Left lung (tissue), 10 donors: ENCODE results near the gene RAF1. TPM values are rescaled to one million over a fixed set of nuclear protein-coding genes. Genes with fewer than 3 reads are reported as not detected.

Experiments
- ATAC-seq: fragments of 200-7000 bp; cut with Tn5 transposase; one replicate; pipeline ENCODE4 v1.9.1; 2020; ENCODE audit warnings: moderate library complexity
- DNase-seq, 4 donors: peaks; one replicate each; pipeline ENCODE4 v3.0.0-alpha.2; 2013 to 2020
- H3K27ac ChIP-seq, 2 donors: fragments of 200-600 bp; sonication (generic) in 1 of 2; one replicate each; pipeline versions ENCODE4 v1.5.0 to v1.8.0; 2020 to 2021
- H3K27me3 ChIP-seq, 2 donors: fragments of 200-600 bp; sonication (generic) in 1 of 2; one replicate each; pipeline versions ENCODE4 v1.5.0 to v1.8.0; 2020 to 2021
- H3K36me3 ChIP-seq, 2 donors: fragments of 200-600 bp; sonication (generic) in 1 of 2; one replicate each; pipeline versions ENCODE4 v1.5.0 to v1.8.0; 2020 to 2021
- H3K4me1 ChIP-seq, 2 donors: fragments of 200-600 bp; one replicate each; pipeline ENCODE4 v1.8.0; 2021
- H3K4me3 ChIP-seq, 2 donors: fragments of 200-600 bp; sonication (generic) in 1 of 2; one replicate each; pipeline versions ENCODE4 v1.5.0 to v1.8.0; 2020 to 2021; ENCODE audit warnings: mild to moderate bottlenecking in 1 of 2
- H3K9me3 ChIP-seq, 2 donors: fragments of 200-600 bp; sonication (generic) in 1 of 2; one replicate each; pipeline versions ENCODE4 v1.5.0 to v1.8.0; 2020 to 2021
- intact Hi-C, 2 donors: fragments of 100-400 bp; cut with DNase I; formaldehyde crosslinking; loops; one replicate each; pipeline versions ENCODE4 v1.11.2 to v1.14.2; 2022
- polyA plus RNA-seq, 6 donors: library from polyadenylated mRNA; unstranded; fragments of 120-200 nt; gene quantifications; one replicate each; pipeline ENCODE4 v1.2.1, GENCODE V29; 2013; ENCODE audit not compliant: insufficient read length in 6 of 6
- total RNA-seq, 2 donors: library from RNA; stranded (reverse); fragmentation: NEBNext Ultra II Directional; extraction: Animal tissue kit (Norgen Biotek cat#: 25700); gene quantifications; one replicate each; pipeline ENCODE4 v1.2.1, GENCODE V29; 2021
- TF ChIP-seq, protein P1 (sequence below), 2 donors: fragments of 200-600 bp; sonication (generic) in 1 of 2; IDR thresholded peaks; one replicate each; pipeline versions ENCODE4 v1.5.0 to v1.8.0; 2021; ENCODE audit warnings: antibody characterized with exemption in 2 of 2
- donor health status: DM: no; HTN: yes; CAD: no.
- donor health status: DM: no; HTN: no; CAD: no.

Gene RAF1
- total and polyA plus RNA-seq, 8 donors, result 75.8 to 147 (median 128) TPM

DNA sequence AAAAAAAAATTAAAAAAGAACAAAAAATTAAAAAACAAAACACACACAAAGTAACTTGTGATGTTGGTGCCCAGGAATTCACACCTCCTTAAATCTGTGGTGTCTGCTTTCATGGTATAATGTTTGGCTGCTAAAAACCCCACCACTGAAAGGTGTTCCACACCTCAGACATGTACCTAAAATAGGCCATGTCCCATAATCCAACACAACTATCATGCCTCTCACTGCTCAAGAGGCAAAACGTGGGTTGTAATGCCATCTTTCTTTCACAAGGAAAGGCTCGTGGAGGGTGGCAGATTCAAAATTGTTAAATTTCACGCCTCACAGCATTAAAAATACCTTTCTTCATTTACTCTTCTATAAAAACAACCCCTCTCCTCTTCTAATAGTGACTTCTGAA lies 77.5 kb downstream of the RAF1 start:
- H3K36me3 ChIP-seq, result peaks cover 0 to 100% of the 10 kb centered on the region in 2 donors
- H3K27ac ChIP-seq, result no peak overlapping the region
- no peak for DNase-seq
- H3K4me3 ChIP-seq, result no peak overlapping the region
- intact Hi-C loops, result no loop called here
- TF ChIP-seq, protein P1, sequence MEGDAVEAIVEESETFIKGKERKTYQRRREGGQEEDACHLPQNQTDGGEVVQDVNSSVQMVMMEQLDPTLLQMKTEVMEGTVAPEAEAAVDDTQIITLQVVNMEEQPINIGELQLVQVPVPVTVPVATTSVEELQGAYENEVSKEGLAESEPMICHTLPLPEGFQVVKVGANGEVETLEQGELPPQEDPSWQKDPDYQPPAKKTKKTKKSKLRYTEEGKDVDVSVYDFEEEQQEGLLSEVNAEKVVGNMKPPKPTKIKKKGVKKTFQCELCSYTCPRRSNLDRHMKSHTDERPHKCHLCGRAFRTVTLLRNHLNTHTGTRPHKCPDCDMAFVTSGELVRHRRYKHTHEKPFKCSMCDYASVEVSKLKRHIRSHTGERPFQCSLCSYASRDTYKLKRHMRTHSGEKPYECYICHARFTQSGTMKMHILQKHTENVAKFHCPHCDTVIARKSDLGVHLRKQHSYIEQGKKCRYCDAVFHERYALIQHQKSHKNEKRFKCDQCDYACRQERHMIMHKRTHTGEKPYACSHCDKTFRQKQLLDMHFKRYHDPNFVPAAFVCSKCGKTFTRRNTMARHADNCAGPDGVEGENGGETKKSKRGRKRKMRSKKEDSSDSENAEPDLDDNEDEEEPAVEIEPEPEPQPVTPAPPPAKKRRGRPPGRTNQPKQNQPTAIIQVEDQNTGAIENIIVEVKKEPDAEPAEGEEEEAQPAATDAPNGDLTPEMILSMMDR (IDR thresholded peaks at IDR 0.05), result no peak
- peaks cover 5 to 12% of the 10 kb centered on the region in 2 donors for H3K4me1 ChIP-seq
- no peak for ATAC-seq
- H3K9me3 ChIP-seq, result no peaks in the 10 kb centered on the region
- no peaks in the 10 kb centered on the region for H3K27me3 ChIP-seq

DNA sequence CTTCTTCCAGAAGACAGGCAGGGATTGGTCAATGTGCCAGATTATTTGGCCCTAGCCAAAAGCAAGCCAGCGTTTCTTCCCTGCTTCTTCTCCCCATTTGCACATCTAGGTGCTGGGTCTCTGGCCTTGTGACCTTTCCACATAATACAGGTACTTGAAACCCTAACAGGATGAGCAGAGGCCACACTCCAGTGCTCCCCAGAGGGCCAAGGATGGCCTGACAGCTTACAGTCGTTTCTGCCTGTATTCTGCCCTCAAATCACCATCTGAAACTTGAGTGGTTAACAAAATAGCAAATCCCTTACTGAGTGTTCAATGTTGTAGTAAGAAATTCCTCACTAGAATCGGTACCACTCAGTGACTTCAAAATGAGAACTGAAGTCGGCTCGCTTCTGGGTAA lies 77.9 kb downstream of the RAF1 start:
- no peak for ATAC-seq
- peaks cover 5 to 11% of the 10 kb centered on the region in 2 donors for H3K4me1 ChIP-seq
- H3K27me3 ChIP-seq, result no peaks in the 10 kb centered on the region
- no peak for DNase-seq
- no peak overlapping the region for H3K27ac ChIP-seq
- no peaks in the 10 kb centered on the region for H3K9me3 ChIP-seq
- H3K36me3 ChIP-seq, result peaks cover 0 to 100% of the 10 kb centered on the region in 2 donors
- TF ChIP-seq, protein P1 (IDR thresholded peaks at IDR 0.05), result no peak
- intact Hi-C loops, result no loop called here
- no peak overlapping the region for H3K4me3 ChIP-seq

DNA sequence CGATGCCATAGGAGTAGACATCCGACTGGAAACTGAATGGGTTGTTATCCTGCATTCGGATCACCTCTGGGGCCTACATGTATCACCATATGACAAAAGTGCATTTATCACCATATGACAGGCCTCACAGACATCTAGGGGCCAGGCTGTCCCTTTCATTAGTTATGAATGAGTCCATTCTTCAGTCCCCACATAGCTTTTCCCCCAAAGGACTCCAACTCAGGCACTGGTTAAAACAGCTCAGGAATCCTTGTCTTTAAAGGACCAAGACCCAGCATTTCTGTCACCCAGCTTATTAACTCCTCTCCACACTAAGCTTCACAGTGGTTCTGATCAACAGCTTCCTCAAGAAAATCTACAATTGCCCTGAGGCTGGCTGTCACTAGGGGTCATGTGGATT lies 78.7 kb downstream of the RAF1 start:
- no peak for ATAC-seq
- Histone ChIP-seq H3K9me3 (no peaks in the 10 kb centered on the region), H3K27ac (no peak overlapping the region), H3K4me3 (no peak overlapping the region), H3K36me3 (peaks cover 0 to 100% of the 10 kb centered on the region in 2 donors), H3K27me3 (no peaks in the 10 kb centered on the region), H3K4me1 (peaks cover 4 to 5% of the 10 kb centered on the region in 2 donors)
- intact Hi-C loops, result no loop called here
- DNase-seq, result no peak
- TF ChIP-seq, protein P1 (IDR thresholded peaks at IDR 0.05), result no peak

DNA sequence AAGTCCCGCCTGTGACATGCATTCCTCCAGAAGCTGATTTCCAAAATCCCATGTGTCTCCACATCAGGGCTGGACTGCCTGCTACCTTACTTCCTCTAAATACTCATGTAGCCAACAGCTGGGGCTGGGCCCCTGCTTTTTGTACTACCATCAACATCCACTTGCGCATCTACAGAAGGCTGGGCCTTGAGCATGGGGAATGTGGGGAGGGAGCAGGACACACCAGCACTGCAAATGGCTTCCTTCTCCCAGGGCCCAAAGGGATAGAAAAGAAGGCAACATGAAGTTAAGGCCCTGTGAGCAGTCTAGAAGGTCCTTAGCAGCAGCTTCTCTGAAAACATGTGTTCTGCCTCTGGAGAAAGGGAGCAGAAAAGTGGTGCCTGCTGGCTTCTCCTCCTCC lies 79.8 kb downstream of the RAF1 start:
- Histone ChIP-seq H3K27ac (no peak overlapping the region), H3K4me1 (peaks cover 0 to 5% of the 10 kb centered on the region in 2 donors), H3K36me3 (peaks cover 0 to 100% of the 10 kb centered on the region in 2 donors), H3K4me3 (no peak overlapping the region), H3K27me3 (no peaks in the 10 kb centered on the region), H3K9me3 (no peaks in the 10 kb centered on the region)
- intact Hi-C loops, result no loop called here
- ATAC-seq, result no peak
- DNase-seq, result no peak
- TF ChIP-seq, protein P1 (IDR thresholded peaks at IDR 0.05), result no peak

DNA sequence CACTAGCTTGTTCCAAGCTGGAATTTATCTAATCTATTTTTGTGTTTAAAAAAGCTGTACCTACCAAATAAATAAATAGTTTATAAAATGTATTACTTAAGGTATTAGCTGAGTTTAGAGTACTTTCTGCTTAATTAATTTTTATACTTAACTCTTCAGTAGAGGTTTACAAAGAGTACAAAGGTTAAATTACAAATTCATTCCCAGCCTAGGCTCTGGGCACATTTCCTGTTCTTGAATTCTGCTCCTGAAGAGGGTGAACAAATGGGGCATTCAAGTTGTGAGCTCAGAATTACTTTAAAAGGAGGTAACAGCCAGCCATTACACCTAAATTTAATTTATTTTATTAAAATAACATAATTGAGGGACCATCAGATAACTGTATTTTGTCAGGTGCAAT lies 80.6 kb downstream of the RAF1 start:
- peaks cover 0 to 100% of the 10 kb centered on the region in 2 donors for H3K36me3 ChIP-seq
- H3K4me1 ChIP-seq, result peaks cover 0 to 2% of the 10 kb centered on the region in 2 donors
- intact Hi-C loops, result no loop called here
- H3K27me3 ChIP-seq, result no peaks in the 10 kb centered on the region
- TF ChIP-seq, protein P1 (IDR thresholded peaks at IDR 0.05), result no peak
- no peaks in the 10 kb centered on the region for H3K9me3 ChIP-seq
- no peak overlapping the region for H3K4me3 ChIP-seq
- H3K27ac ChIP-seq, result no peak overlapping the region
- ATAC-seq (no peak), DNase-seq (no peak)
